PC-9 (cell line): ENCODE data around the gene GABRB1. TPM values are rescaled to one million over a fixed set of nuclear protein-coding genes. Genes with fewer than 3 reads are reported as not detected.

ENCODE experiments used
- BruUV-seq: library from RNA; stranded (reverse); fragments of 400-500 nt; replicated peaks from 2 replicates; lab custom pipeline; 2021; lab: Mats Ljungman, UMichigan
- CTCF ChIA-PET: fragments of 300-600 bp; sonication (Branson Sonifier 250); formaldehyde crosslinking; loops from one replicate; lab custom pipeline; 2022; ENCODE audit warnings: antibody characterized with exemption; lab: Charles Lee
- POLR2A ChIA-PET: fragments of 300-600 bp; sonication (Branson Sonifier 250); formaldehyde crosslinking; loops from one replicate; lab custom pipeline; 2022; ENCODE audit warnings: antibody characterized with exemption; ENCODE audit not compliant: unreplicated experiment; lab: Charles Lee
- DNase-seq, 2 experiments: peaks; one replicate each; pipeline versions ENCODE4 v3.0.0 to v3.0.0-alpha.2; 2015 to 2022; ENCODE audit warnings: mixed read lengths in 1 of 2
- H2AFZ ChIP-seq: fragments of 200-600 bp; sonication (generic); 2 replicates; pipeline ENCODE4 v1.8.1; 2017; ENCODE audit warnings: antibody characterized with exemption
- H3F3A ChIP-seq: fragments of 200-600 bp; sonication (generic); 2 replicates; pipeline ENCODE4 v1.8.1; 2017; ENCODE audit warnings: antibody characterized with exemption, mild to moderate bottlenecking, low read depth; ENCODE audit not compliant: insufficient read depth
- H3K27ac ChIP-seq: fragments of 200-600 bp; sonication (generic); 2 replicates; pipeline ENCODE4 v1.6.1; 2016; ENCODE audit warnings: mixed run types
- H3K27me3 ChIP-seq: fragments of 200-600 bp; sonication (generic); 2 replicates; pipeline ENCODE4 v1.6.1; 2016; ENCODE audit warnings: low read depth, mixed run types; ENCODE audit not compliant: insufficient read depth
- H3K36me3 ChIP-seq: fragments of 200-600 bp; sonication (generic); 2 replicates; pipeline ENCODE4 v1.6.1; 2016; ENCODE audit warnings: low read depth, mixed run types
- H3K4me1 ChIP-seq: fragments of 200-600 bp; sonication (generic); replicated peaks from 2 replicates; pipeline ENCODE4 v1.6.1; 2016; ENCODE audit warnings: mixed run types; ENCODE audit not compliant: insufficient read depth
- H3K4me2 ChIP-seq: fragments of 200-600 bp; sonication (generic); 2 replicates; pipeline ENCODE4 v1.6.1; 2017; ENCODE audit warnings: mixed run types
- H3K4me3 ChIP-seq: fragments of 200-600 bp; sonication (generic); 2 replicates; pipeline ENCODE4 v1.6.1; 2016; ENCODE audit warnings: mixed run types
- H3K79me2 ChIP-seq: fragments of 200-600 bp; sonication (generic); 2 replicates; pipeline ENCODE4 v1.6.1; 2017; ENCODE audit warnings: low read depth, mixed run types
- H3K9me2 ChIP-seq: fragments of 200-600 bp; sonication (generic); 2 replicates; pipeline ENCODE4 v1.8.1; 2017; ENCODE audit warnings: mild to moderate bottlenecking; ENCODE audit not compliant: insufficient read depth
- H3K9me3 ChIP-seq: fragments of 200-600 bp; sonication (generic); 2 replicates; pipeline ENCODE4 v1.8.1; 2016; ENCODE audit warnings: low read depth; ENCODE audit not compliant: insufficient read depth
- H4K20me1 ChIP-seq: fragments of 200-600 bp; sonication (generic); 2 replicates; pipeline ENCODE4 v1.8.1; 2017; ENCODE audit not compliant: insufficient read depth
- CTCF ChIP-seq: fragments of 200-600 bp; sonication (generic); conservative IDR thresholded peaks from 2 replicates; pipeline ENCODE4 v1.6.1; 2017; ENCODE audit warnings: mixed run types, antibody characterized with exemption, mild to moderate bottlenecking, moderate library complexity
- EZH2 ChIP-seq: fragments of 200-600 bp; sonication (generic); IDR thresholded peaks from 2 replicates; pipeline ENCODE4 v1.8.0; 2017; ENCODE audit warnings: antibody characterized with exemption, low read depth
- intact Hi-C: fragments of 100-400 bp; cut with micrococcal nuclease; formaldehyde crosslinking; loops from one replicate; pipeline ENCODE4 v1.10.0; 2022; ENCODE audit not compliant: unreplicated experiment
- total RNA-seq: library from RNA; stranded (reverse); gene quantifications from 2 replicates; pipeline ENCODE4 v1.2.3, GENCODE V29; 2021

The GABRB1 gene
- total RNA-seq, 1 experiment from 2014 or later = not detected

- no peaks in the 10 kb centered on the region for H3K27me3 ChIP-seq
- no peaks in the 10 kb centered on the region for H3K9me2 ChIP-seq
- no peak overlapping the region for H3K4me2 ChIP-seq
- H3F3A ChIP-seq = no peaks in the 10 kb centered on the region
- POLR2A ChIA-PET = no interaction called here
- no peak overlapping the region for H3K4me3 ChIP-seq
- no peaks in the 10 kb centered on the region for H3K9me3 ChIP-seq
- BruUV-seq = no TSS peak
- no peak for DNase-seq
- H3K4me1 ChIP-seq = no peaks in the 10 kb centered on the region
- no peaks in the 10 kb centered on the region for H4K20me1 ChIP-seq
- no peaks in the 10 kb centered on the region for H3K79me2 ChIP-seq
- no peaks in the 10 kb centered on the region for H3K36me3 ChIP-seq
- H3K27ac ChIP-seq = no peak overlapping the region
- intact Hi-C loops = no loop called here
- CTCF ChIA-PET = no interaction called here
- H2AFZ ChIP-seq = no peak overlapping the region
- TF ChIP-seq EZH2 = no peak
- TF ChIP-seq CTCF = no peak
Observed at GRCh38 chr4:47110546-47111132, 79.3 kb downstream of the GABRB1 start.

DNA sequence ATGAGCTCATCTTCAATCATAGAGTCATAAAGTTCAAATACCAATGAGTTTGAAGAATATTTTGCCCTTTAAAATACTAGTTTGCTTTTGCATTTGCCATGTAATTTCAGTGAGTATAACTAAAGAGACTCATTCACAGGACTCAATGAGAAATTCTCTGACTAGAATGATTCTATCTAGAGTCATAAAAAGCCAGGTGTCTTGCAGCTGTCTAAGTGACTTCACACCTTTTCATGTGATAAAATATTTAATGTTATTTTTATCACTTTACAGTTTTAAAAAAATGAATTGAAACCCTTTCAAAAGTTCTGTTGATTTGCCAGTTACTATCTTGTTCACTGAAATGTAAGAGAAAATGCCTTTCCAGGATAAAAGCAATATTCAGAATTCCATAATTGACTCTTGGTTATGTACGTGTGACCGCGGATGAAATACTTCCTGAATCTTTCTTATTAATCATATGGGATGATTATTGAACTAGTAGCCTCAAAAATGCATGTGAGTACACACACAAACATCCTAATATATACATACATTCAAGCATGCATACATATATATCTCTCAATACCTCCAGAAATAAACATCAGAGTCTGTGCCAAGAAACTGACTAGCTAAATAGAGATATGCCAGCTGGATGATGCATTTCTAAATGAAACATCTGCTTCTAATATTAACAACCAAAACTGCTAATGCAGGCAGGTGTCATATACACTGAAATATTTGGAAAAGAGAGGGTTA is 87.0 kb downstream of the GABRB1 start:
- Histone ChIP-seq H2AFZ (no peak overlapping the region), H3K9me3 (no peaks in the 10 kb centered on the region), H3F3A (no peaks in the 10 kb centered on the region), H3K27me3 (no peaks in the 10 kb centered on the region), H3K27ac (no peak overlapping the region), H3K4me3 (no peak overlapping the region), H3K9me2 (no peaks in the 10 kb centered on the region; the same call in 1 of the 2 replicates), H4K20me1 (no peaks in the 10 kb centered on the region), H3K36me3 (no peaks in the 10 kb centered on the region), H3K79me2 (no peaks in the 10 kb centered on the region), H3K4me1 (no peaks in the 10 kb centered on the region), H3K4me2 (no peak overlapping the region)
- DNase-seq = no peak
- no TSS peak for BruUV-seq
- POLR2A ChIA-PET = no interaction called here
- CTCF ChIA-PET = no interaction called here
- no peak for TF ChIP-seq CTCF
- intact Hi-C loops = no loop called here

DNA sequence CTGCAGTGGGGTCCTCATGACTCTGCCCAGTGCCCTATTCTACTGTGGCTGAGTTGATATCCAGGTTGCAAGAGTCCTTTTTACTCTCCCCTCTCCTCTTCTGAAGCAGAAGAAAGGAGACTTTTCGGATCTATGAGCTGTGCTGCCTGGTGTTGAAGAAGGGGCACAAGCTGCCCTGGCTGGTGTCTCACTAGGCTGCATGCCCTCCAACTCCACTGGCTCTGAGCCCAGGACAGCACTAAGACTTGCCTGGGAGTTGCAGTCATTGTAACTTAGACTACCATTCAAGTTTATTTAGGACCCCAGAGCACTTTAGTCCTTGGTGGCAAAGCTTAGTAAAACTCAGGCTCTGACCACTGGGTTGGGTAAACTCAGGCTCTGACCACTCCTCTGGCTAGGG is 89.4 kb downstream of the GABRB1 start:
- TF ChIP-seq CTCF = no peak
- no peak for TF ChIP-seq EZH2
- Histone ChIP-seq H4K20me1 (no peaks in the 10 kb centered on the region), H3K4me2 (no peak overlapping the region), H3K79me2 (no peaks in the 10 kb centered on the region), H3K27me3 (no peaks in the 10 kb centered on the region), H3K4me3 (no peak overlapping the region), H3K36me3 (no peaks in the 10 kb centered on the region), H3K9me3 (no peaks in the 10 kb centered on the region), H3F3A (no peaks in the 10 kb centered on the region), H3K9me2 (no peaks in the 10 kb centered on the region; the same call in 1 of the 2 replicates), H3K27ac (no peak overlapping the region), H2AFZ (no peak overlapping the region), H3K4me1 (no peaks in the 10 kb centered on the region)
- ChIA-PET CTCF (interaction anchor here (0.6 kb wide), 1 partner anchor 166 kb away, joined by 4 read pairs; no protein-coding TSS in a partner anchor), POLR2A (no interaction called here)
- no peak for DNase-seq
- no TSS peak for BruUV-seq
- intact Hi-C loops = no loop called here
